GM12878 (cell line): Measurements from ENCODE around the gene AFF1. TPM values are rescaled to one million over a fixed set of nuclear protein-coding genes. Genes with fewer than 3 reads are reported as not detected.
A peak's percentile ranks its signal among the peaks of the same experiment; 100 is the strongest.

Experiments
- ATAC-seq: fragments of 200-7000 bp; cut with Tn5 transposase; 3 replicates; pipeline ENCODE4 v1.9.1; 2020; ENCODE audit warnings: mild to moderate bottlenecking, moderate library complexity
- BruUV-seq: library from RNA; stranded (reverse); fragments of 400-500 nt; replicated peaks from 2 replicates; lab custom pipeline; 2021; lab: Mats Ljungman, UMichigan
- CTCF ChIA-PET: fragments of 300-600 bp; sonication (Branson Sonifier 250); formaldehyde crosslinking; extraction: SDS; loops from one replicate; lab custom pipeline; 2021; ENCODE audit warnings: inconsistent platforms; lab: Yijun Ruan, JAX
- POLR2A ChIA-PET: fragments of 350-600 bp; formaldehyde crosslinking; extraction: SDS; loops from one replicate; lab custom pipeline; 2021; ENCODE audit warnings: inconsistent platforms; lab: Charles Lee
- RAD21 ChIA-PET: fragments of 300-600 bp; sonication (Branson Sonifier 250); formaldehyde crosslinking; loops from one replicate; lab custom pipeline; 2023; ENCODE audit warnings: antibody characterized with exemption; ENCODE audit not compliant: unreplicated experiment; lab: Charles Lee
- SMC1A ChIA-PET: fragments of 300-600 bp; sonication (Branson Sonifier 250); formaldehyde crosslinking; loops from one replicate; lab custom pipeline; 2023; ENCODE audit not compliant: unreplicated experiment, uncharacterized antibody; lab: Charles Lee
- DNase-seq: peaks from one replicate; pipeline ENCODE4 v3.0.0-alpha.2; 2011; ENCODE audit warnings: low read depth, low spot score
- FAIRE-seq: peaks from 3 replicates; lab custom pipeline; 2011; peaks lifted over from hg19 to GRCh38; lab: Jason Lieb, UNC
- H2AFZ ChIP-seq: 2 replicates; pipeline ENCODE4 v1.6.0; 2011; ENCODE audit warnings: low read depth, low read length, control low read depth; ENCODE audit not compliant: control insufficient read depth
- H3K27ac ChIP-seq: 2 replicates; pipeline ENCODE4 v1.5.1; 2011; ENCODE audit warnings: control low read depth; ENCODE audit not compliant: control insufficient read depth, insufficient read depth
- H3K27me3 ChIP-seq, 2 experiments: replicated peaks in 1 of 2; 2 replicates each; pipeline versions ENCODE4 v1.6.0 to v1.6.1; 2011; ENCODE audit warnings: low read length in 1 of 2; ENCODE audit not compliant: control insufficient read depth in 2 of 2, insufficient read depth in 2 of 2
- H3K36me3 ChIP-seq, 2 experiments: 2 replicates each; pipeline ENCODE4 v1.5.1; 2011; ENCODE audit warnings: low read length in 1 of 2; ENCODE audit not compliant: control insufficient read depth in 2 of 2, insufficient read depth in 2 of 2
- H3K4me1 ChIP-seq: 2 replicates; pipeline ENCODE4 v1.6.1; 2011; ENCODE audit warnings: mild to moderate bottlenecking, low read length, moderate library complexity, mixed read lengths; ENCODE audit not compliant: control insufficient read depth, insufficient read depth
- H3K4me2 ChIP-seq: 2 replicates; pipeline ENCODE4 v1.6.0; 2011; ENCODE audit warnings: control low read depth; ENCODE audit not compliant: control insufficient read depth, insufficient read depth
- H3K4me3 ChIP-seq: fragments of 200-600 bp; sonication (generic); 2 replicates; pipeline ENCODE4 v1.5.1; 2016
- H3K79me2 ChIP-seq: 2 replicates; pipeline ENCODE4 v1.6.0; 2011; ENCODE audit warnings: low read length; ENCODE audit not compliant: control insufficient read depth, insufficient read depth
- H3K9ac ChIP-seq: 2 replicates; pipeline ENCODE4 v1.8.0; 2011; ENCODE audit warnings: low read length, control low read depth, mixed read lengths; ENCODE audit not compliant: control insufficient read depth, insufficient read depth
- H3K9me3 ChIP-seq: replicated peaks from 3 replicates; pipeline ENCODE4 v1.5.1; 2011; ENCODE audit warnings: mild to moderate bottlenecking, low read length; ENCODE audit not compliant: control insufficient read depth, insufficient read depth
- H4K20me1 ChIP-seq: 2 replicates; pipeline ENCODE4 v1.6.0; 2011; ENCODE audit not compliant: control insufficient read depth, insufficient read depth
- ATF7 ChIP-seq: fragments of 450-650 bp; IDR thresholded peaks from 2 replicates; pipeline ENCODE4 v1.6.1; 2016; ENCODE audit warnings: low read depth, mild to moderate bottlenecking
- CHD4 ChIP-seq: fragments of 200-600 bp; sonication (generic); IDR thresholded peaks from 2 replicates; pipeline ENCODE4 v1.6.1; 2016; ENCODE audit warnings: mild to moderate bottlenecking
- E2F8 ChIP-seq: fragments of 450-650 bp; IDR thresholded peaks from 2 replicates; pipeline ENCODE4 v1.6.1; 2018; ENCODE audit warnings: mild to moderate bottlenecking, low read depth, moderate library complexity; ENCODE audit not compliant: partially characterized antibody
- ELK1 ChIP-seq: IDR thresholded peaks from 2 replicates; pipeline ENCODE4 v1.6.1; 2012; ENCODE audit warnings: low read depth, low read length, improper control_type of control experiment
- EP300 ChIP-seq, 2 experiments: fragments of 150-350 bp in 1 of 2; IDR thresholded peaks; 2 replicates each; pipeline ENCODE4 v1.6.1; 2011 to 2012; ENCODE audit warnings: low read depth in 2 of 2, low read length in 2 of 2, borderline replicate concordance in 1 of 2, improper control_type of control experiment in 1 of 2, inconsistent platforms in 1 of 2; ENCODE audit not compliant: control insufficient read depth in 1 of 2
- FOXM1 ChIP-seq: IDR thresholded peaks from 2 replicates; pipeline ENCODE4 v1.6.1; 2012; ENCODE audit warnings: low read depth, mild to moderate bottlenecking, inconsistent platforms, low read length, moderate library complexity
- JUND ChIP-seq: IDR thresholded peaks from 2 replicates; pipeline ENCODE4 v1.6.1; 2012; ENCODE audit warnings: low read depth, mild to moderate bottlenecking, low read length, improper control_type of control experiment, moderate library complexity
- KDM1A ChIP-seq: fragments of 200-600 bp; sonication (generic); IDR thresholded peaks from 2 replicates; pipeline ENCODE4 v1.6.1; 2016; ENCODE audit warnings: borderline replicate concordance
- MEF2B ChIP-seq: fragments of 450-650 bp; IDR thresholded peaks from 2 replicates; pipeline ENCODE4 v1.6.1; 2018; ENCODE audit warnings: mild to moderate bottlenecking, moderate library complexity; ENCODE audit not compliant: partially characterized antibody, poor library complexity, severe bottlenecking
- RELA ChIP-seq: fragments of 450-650 bp; IDR thresholded peaks from 2 replicates; pipeline ENCODE4 v1.8.0; 2014; ENCODE audit warnings: borderline replicate concordance; ENCODE audit not compliant: partially characterized antibody
- RUNX3 ChIP-seq: IDR thresholded peaks from 2 replicates; pipeline ENCODE4 v1.6.1; 2012; ENCODE audit warnings: low read length, inconsistent platforms
- SMAD1 ChIP-seq: fragments of 450-650 bp; IDR thresholded peaks from 2 replicates; pipeline ENCODE4 v1.6.1; 2018; ENCODE audit warnings: mild to moderate bottlenecking, low read depth; ENCODE audit not compliant: partially characterized antibody
- SMC3 ChIP-seq: IDR thresholded peaks from 2 replicates; pipeline ENCODE4 v1.6.1; 2011; ENCODE audit warnings: low read length, improper control_type of control experiment, borderline replicate concordance
- SRF ChIP-seq, 2 experiments: IDR thresholded peaks; 2 replicates each; pipeline ENCODE4 v1.6.1; 2011; ENCODE audit warnings: low read depth in 2 of 2, low read length in 2 of 2, mild to moderate bottlenecking in 1 of 2, moderate library complexity in 1 of 2
- STAT3 ChIP-seq: IDR thresholded peaks from 2 replicates; pipeline ENCODE4 v1.6.1; 2011; ENCODE audit warnings: low read depth, low read length, improper control_type of control experiment
- ZBTB4 ChIP-seq: fragments of 450-650 bp; formaldehyde crosslinking; IDR thresholded peaks from 2 replicates; pipeline ENCODE4 v1.4.0; 2022; ENCODE audit warnings: mild to moderate bottlenecking, moderate library complexity
- ZNF24 ChIP-seq: fragments of 450-650 bp; IDR thresholded peaks from 2 replicates; pipeline ENCODE4 v1.6.1; 2017; ENCODE audit warnings: antibody characterized with exemption, mild to moderate bottlenecking
- ZSCAN29 ChIP-seq: fragments of 450-650 bp; IDR thresholded peaks from 2 replicates; pipeline ENCODE4 v1.6.1; 2017; ENCODE audit warnings: mild to moderate bottlenecking, moderate library complexity
- WGBS: methylation state at CpG from one replicate; pipeline ENCODE4 v1.1.6; 2016; ENCODE audit warnings: low lambda C conversion rate; ENCODE audit not compliant: insufficient replicate concordance, insufficient coverage; ENCODE audit errors: missing lambda C conversion rate; 5-methylcytosine and 5-hydroxymethylcytosine counted together
- in situ Hi-C: fragments of 300-500 bp; cut with MboI; formaldehyde crosslinking; loops from 9 replicates; pipeline ENCODE4 v1.14.3; 2018; ENCODE audit warnings: mixed read lengths
- intact Hi-C: fragments of 100-400 bp; cut with micrococcal nuclease; formaldehyde crosslinking; loops from one replicate; pipeline ENCODE4 v1.14.2; 2022; ENCODE audit not compliant: unreplicated experiment
- polyA plus RNA-seq, 11 experiments: library from polyadenylated mRNA; depleted of rRNA in 4 of 11; unstranded in 6 of 11; stranded (reverse) in 5 of 11; fragments of >200 nt; fragmentation: Nextera tagmentation in 4 of 11; fragmentation: Illumina TruSeq in 1 of 11; extraction: Ambion mirVana in 4 of 11; extraction: Trizol in 1 of 11; gene quantifications; 1 replicate in 1 of 11; 2 replicates in 10 of 11; pipeline versions ENCODE4 v1.2.1 to v1.2.3, GENCODE V29; 2011 to 2016; ENCODE audit warnings: inconsistent platforms in 2 of 11, missing spikeins in 2 of 11, low read depth in 1 of 11
- total RNA-seq, 4 experiments: library from RNA; depleted of rRNA in 3 of 4; stranded (reverse); fragments of >200 nt in 3 of 4; fragmentation: Illumina TruSeq in 1 of 4; extraction: Trizol in 1 of 4; gene quantifications; 2 replicates each; pipeline versions ENCODE4 v1.2.1 to v1.2.3, GENCODE V29; 2013 to 2021

The AFF1 gene
- total and polyA plus RNA-seq, 10 of the 15 experiments (the other 5 are each of a cell fraction or from before 2014, with no cell fraction given): 3.5 to 56.1 (median 21.5) TPM

- RAD21 ChIA-PET: no interaction called here
- no peak for DNase-seq
- Histone ChIP-seq H3K4me1 (no peaks in the 10 kb centered on the region), H4K20me1 (no peaks in the 10 kb centered on the region), H3K27ac (no peak overlapping the region), H3K9me3 (no peaks in the 10 kb centered on the region), H3K4me3 (no peak overlapping the region), H3K36me3 (peaks cover 0 to 10% of the 10 kb centered on the region in 2 experiments; a peak in 1 of 4 replicates), H3K9ac (no peak overlapping the region), H3K79me2 (no peaks in the 10 kb centered on the region), H3K27me3 (no peaks in the 10 kb centered on the region), H2AFZ (no peak overlapping the region), H3K4me2 (no peak overlapping the region)
- in situ Hi-C loops: no loop called here
- SMC1A ChIA-PET: interaction anchor here (1.0 kb wide), 2 partner anchors 11 to 53 kb away, joined by 3 read pairs; no protein-coding TSS in a partner anchor
- no peak for FAIRE-seq
- CTCF ChIA-PET: interaction anchor here (1.0 to 1.9 kb wide), 2 partner anchors 10 to 90 kb away, joined by 3 to 4 read pairs; no protein-coding TSS in a partner anchor
- WGBS: 44% methylated on average over 2 of the region's 2 CpGs
- intact Hi-C loops: no loop called here
- ATAC-seq: peak; percentile 72
- BruUV-seq: no TSS peak
- POLR2A ChIA-PET: interaction anchor here (0.5 to 1.0 kb wide), 3 partner anchors 93 to 159 kb away, joined by 3 to 6 read pairs (median 3); no protein-coding TSS in a partner anchor
- TF ChIP-seq FOXM1: no peak
- TF ChIP-seq JUND: no peak
- no peak for TF ChIP-seq SRF (IDR thresholded peaks at IDR 0.05; ENCODE audit: low read depth in 2 of 2, low read length in 2 of 2)
- no peak for TF ChIP-seq MEF2B
- TF ChIP-seq ZBTB4: no peak
- no peak for TF ChIP-seq SMC3
- no peak for TF ChIP-seq SMAD1
- TF ChIP-seq EP300 (IDR thresholded peaks at IDR 0.05; ENCODE audit: borderline replicate concordance in 1 of 2, control insufficient read depth in 1 of 2, low read depth in 2 of 2, low read length in 2 of 2): no peak
- TF ChIP-seq ZNF24: no peak
- TF ChIP-seq KDM1A: no peak
- no peak for TF ChIP-seq CHD4
- no peak for TF ChIP-seq ZSCAN29
- TF ChIP-seq ELK1: no peak
- peak; percentile 69 for TF ChIP-seq RUNX3
- no peak for TF ChIP-seq STAT3
- peak; percentile 35 for TF ChIP-seq E2F8
- no peak for TF ChIP-seq RELA
- no peak for TF ChIP-seq ATF7
These were observed 209.5 kb downstream of the AFF1 start for GRCh38 chr4:87144356-87144755.
